Fibroblast of villous mesenchyme (primary cell): ENCODE results near the gene CD34. TPM values are rescaled to one million over a fixed set of nuclear protein-coding genes. Genes with fewer than 3 reads are reported as not detected.
"Not testable (repeated sequence)": the region's sequence is repeated elsewhere in the genome, so short reads cannot be mapped to it uniquely, and the experiment has no call there.

Experiments used
- DNase-seq: peaks from one replicate; pipeline ENCODE4 v3.0.0-alpha.2; 2010; ENCODE audit warnings: low read depth
- H3K4me3 ChIP-seq: 2 replicates; pipeline ENCODE4 v1.5.1; 2011; ENCODE audit warnings: low read depth, mild to moderate bottlenecking, low read length
- total RNA-seq: library from RNA; depleted of rRNA; stranded (reverse); fragments of >200 nt; gene quantifications from 2 replicates; pipeline ENCODE4 v1.2.3, GENCODE V29; 2012
- TF ChIP-seq, protein P1 (sequence below): IDR thresholded peaks from 2 replicates; pipeline ENCODE4 v1.5.1; 2012; ENCODE audit warnings: low read depth, mild to moderate bottlenecking, low read length; ENCODE audit not compliant: insufficient read depth

CD34 gene
- total RNA-seq, 1 donor, result 0.43 TPM

DNA sequence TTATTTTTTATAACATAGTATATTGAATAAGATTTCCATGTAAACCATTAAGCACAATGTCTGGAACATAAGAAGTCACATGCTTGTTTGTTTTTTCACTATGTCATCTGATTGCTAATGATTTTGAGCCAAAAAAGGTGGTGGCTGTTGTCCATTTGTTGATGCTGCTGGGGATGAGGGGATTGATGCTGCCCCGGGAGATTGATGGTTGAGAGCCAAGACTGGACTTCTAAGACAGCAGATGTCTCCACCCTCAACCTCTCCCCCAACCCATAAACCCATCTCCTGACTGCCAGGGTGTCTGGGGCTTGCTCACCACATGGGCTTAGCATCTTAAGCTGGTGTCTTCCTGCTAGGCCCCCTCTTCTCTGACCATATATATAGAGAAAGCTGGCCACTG, 35.8 kb upstream of the CD34 start:
- TF ChIP-seq, protein P1, sequence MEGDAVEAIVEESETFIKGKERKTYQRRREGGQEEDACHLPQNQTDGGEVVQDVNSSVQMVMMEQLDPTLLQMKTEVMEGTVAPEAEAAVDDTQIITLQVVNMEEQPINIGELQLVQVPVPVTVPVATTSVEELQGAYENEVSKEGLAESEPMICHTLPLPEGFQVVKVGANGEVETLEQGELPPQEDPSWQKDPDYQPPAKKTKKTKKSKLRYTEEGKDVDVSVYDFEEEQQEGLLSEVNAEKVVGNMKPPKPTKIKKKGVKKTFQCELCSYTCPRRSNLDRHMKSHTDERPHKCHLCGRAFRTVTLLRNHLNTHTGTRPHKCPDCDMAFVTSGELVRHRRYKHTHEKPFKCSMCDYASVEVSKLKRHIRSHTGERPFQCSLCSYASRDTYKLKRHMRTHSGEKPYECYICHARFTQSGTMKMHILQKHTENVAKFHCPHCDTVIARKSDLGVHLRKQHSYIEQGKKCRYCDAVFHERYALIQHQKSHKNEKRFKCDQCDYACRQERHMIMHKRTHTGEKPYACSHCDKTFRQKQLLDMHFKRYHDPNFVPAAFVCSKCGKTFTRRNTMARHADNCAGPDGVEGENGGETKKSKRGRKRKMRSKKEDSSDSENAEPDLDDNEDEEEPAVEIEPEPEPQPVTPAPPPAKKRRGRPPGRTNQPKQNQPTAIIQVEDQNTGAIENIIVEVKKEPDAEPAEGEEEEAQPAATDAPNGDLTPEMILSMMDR, result no peak
- H3K4me3 ChIP-seq, result no peak overlapping the region
- no peak for DNase-seq

DNA sequence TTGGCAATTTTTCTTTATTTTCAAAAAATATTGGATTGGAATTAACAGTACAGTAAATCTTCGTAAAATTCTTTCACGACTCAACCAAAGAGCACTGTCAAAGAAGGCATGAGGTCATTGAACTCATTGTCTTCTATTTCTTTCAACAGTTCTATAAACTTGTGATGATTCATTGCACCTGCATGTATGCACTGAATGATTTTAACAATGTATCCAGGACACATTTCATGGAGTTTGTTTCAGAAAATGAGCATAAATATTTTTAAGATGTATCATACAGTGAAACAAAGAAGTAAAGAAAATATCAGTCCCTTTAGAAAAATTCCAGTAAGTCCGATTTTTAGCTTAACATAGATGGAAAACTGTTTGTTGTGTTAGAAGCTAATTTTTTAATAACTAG, 33.6 kb upstream of the CD34 start:
- no peak overlapping the region for H3K4me3 ChIP-seq
- no peak for DNase-seq
- TF ChIP-seq, protein P1, result no peak

DNA sequence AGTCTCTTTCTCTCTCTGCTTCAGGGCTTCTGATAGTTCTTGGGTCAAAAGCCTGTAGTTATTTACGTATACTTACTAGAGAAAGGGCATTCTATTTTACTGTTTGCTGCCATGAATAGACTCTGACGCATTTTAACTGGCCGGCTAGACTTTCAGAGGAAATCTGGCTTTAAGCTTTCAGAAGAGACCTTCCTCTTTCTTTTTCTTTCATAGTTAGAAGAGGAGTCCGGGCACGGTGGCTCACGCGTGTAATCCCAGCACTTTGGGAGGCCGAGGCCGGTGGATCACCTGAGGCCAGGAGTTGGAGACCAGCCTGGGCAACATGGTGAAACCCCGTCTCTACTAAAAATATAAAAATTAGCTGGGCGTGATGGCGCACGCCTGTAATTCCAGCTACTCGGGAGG, 31.4 kb upstream of the CD34 start:
- peak; percentile 33 for DNase-seq
- not testable (repeated sequence) for H3K4me3 ChIP-seq

DNA sequence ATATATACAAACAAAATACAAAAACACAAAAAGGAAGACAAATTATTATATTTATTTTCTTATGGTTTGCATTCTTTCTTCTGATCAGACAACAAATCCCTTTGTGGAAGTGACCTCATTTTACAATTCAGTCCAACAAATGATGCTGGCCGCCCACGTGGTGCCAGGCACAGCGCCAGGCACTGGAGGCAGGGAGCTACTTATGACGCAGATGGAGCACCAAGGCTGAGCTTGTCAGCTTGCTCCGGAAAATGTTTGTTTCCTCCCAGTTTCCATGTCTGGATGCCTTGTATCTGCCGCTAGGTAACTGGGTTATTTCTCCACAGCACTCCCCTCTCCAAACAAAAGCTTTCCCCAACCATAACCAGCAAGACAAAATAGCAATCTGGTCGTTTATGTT, 30.7 kb upstream of the CD34 start:
- H3K4me3 ChIP-seq, result no peak overlapping the region
- peak; percentile 66 for DNase-seq
- TF ChIP-seq, protein P1, result no peak

DNA sequence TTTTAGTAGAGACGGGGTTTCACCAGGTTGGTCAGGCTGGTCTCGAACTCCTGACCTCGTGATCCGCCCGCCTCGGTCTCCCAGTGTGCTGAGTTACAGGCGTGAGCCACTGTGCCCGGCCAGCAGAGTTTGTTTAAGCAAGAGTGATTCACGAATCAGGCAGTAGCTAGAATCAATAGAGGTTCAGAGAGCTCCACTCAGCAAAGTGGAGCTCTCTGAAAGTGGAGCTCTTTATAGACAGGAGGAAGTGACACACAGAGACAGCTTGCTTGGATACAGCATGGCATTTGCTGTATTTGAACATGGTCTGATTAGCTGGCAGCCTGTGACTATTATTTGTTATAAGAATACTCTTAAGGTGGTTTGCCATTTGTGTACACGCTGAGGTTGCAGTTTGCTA, 27.1 kb upstream of the CD34 start:
- TF ChIP-seq, protein P1, result no peak
- H3K4me3 ChIP-seq, result no peak overlapping the region
- DNase-seq, result no peak

DNA sequence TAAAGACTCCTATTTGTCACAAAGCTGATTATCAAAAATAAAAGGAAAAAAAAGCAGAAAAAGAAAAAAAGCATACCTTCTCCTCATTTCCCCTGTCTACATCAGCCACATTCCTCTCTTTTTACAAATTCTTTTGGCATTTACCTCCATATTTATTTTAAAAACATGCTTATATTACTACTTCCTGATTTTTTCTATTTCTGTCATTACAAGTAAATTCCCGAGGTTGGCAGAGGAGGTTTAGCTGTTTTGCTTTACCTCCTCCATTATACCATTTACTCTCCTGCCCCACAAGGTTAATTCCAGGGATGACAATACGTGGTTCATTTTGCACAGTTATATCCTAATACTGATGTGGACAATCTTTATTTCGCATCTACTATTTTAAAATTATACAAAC, 26.3 kb upstream of the CD34 start:
- no peak for DNase-seq
- no peak overlapping the region for H3K4me3 ChIP-seq
- TF ChIP-seq, protein P1, result no peak

DNA sequence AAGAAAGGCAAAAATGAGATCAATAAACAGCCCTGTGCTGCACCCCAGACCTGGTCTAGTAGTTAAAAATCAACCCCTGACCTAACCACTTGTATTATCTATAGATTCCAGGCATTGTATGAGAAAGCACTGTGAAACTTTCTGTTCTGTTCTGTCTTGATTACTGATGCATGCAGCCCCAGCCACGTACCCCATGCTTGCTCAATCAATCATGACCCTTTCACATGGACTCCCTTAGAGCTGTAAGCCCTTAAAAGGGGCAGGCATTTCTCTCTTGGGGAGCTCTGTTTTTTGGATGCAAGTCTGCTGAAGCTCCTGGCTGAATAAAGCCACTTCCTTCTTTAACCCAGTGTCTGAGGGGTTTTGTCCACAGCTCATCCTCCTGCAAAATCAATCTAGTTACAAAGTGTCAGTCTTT, 24.2 kb upstream of the CD34 start:
- TF ChIP-seq, protein P1, result no peak
- DNase-seq, result no peak
- no peak overlapping the region for H3K4me3 ChIP-seq

DNA sequence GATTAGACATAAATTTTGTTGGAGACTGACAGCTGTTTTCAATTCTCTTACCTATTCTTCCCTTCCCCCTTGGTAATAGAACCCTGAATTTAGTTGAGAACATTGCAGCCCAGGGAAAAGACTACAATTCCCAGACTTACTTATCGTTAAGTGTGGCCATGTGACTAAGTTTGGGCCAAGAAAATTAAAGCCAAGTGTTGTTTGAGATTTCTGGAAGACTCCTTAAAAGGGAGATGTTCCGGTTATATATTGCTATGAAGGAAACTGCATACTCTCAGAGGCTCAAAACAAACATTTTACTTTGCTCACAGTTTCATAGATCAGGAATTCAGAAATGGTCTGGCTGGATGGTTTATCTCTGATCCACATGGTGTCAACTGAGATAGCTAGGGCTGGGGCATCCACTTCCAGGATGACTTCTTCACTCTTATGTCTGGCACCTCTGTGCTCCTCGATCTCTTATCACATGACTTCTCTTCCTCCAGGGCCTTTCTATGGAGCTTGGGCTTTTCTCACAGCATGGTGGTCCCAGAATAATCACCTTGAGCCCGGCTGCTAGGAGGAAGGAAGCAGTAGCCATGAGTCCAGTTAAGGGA, 22.4 kb upstream of the CD34 start:
- no peak overlapping the region for H3K4me3 ChIP-seq
- TF ChIP-seq, protein P1, result no peak
- DNase-seq, result no peak
